ENCODE measurements around the gene KLK11. TPM values are rescaled to one million over a fixed set of nuclear protein-coding genes. Genes with fewer than 3 reads are reported as not detected.

Gene KLK11
- total and polyA plus RNA-seq, 10 donors = 0.09 to 0.29 TPM; not detected in 8

DNA sequence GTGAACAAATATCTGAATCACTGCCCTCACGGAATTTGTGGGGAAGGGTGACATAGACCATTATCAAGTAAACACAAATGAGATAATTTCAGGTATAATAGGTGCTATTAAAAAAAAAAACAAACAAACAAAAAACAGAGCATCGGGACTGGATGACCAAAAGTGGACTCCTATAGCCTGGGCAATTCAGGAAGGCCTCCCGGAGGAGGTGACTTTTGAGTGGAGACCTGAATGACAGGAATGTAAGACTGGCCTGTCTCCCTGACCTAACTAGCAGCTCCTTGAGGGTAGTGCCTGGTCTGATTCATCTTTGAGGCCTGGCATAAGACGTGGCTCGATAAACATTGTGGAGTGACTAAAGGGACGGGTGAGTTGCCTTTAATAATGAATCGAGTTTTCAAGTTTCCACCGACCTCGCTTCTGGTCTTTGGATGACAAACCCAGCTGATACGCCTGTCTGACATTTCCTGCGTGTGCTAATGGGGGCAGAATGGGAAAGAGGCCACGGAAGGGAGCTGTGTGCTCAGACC lies 13.7 kb downstream of the KLK11 start:
- WGBS, 5 donors = 65 to 71% (median 67%) methylated on average over 12 of the region's 12 CpGs
- peaks cover 0 to 90% (median 28%) of the 10 kb centered on the region in 7 donors for H3K27me3 ChIP-seq (replicated peaks in 1 of 7)
- no peak for TF ChIP-seq POLR2AphosphoS5 (IDR thresholded peaks at IDR 0.05)
- TF ChIP-seq, protein P1, sequence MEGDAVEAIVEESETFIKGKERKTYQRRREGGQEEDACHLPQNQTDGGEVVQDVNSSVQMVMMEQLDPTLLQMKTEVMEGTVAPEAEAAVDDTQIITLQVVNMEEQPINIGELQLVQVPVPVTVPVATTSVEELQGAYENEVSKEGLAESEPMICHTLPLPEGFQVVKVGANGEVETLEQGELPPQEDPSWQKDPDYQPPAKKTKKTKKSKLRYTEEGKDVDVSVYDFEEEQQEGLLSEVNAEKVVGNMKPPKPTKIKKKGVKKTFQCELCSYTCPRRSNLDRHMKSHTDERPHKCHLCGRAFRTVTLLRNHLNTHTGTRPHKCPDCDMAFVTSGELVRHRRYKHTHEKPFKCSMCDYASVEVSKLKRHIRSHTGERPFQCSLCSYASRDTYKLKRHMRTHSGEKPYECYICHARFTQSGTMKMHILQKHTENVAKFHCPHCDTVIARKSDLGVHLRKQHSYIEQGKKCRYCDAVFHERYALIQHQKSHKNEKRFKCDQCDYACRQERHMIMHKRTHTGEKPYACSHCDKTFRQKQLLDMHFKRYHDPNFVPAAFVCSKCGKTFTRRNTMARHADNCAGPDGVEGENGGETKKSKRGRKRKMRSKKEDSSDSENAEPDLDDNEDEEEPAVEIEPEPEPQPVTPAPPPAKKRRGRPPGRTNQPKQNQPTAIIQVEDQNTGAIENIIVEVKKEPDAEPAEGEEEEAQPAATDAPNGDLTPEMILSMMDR (IDR thresholded peaks at IDR 0.05 in 8 of 11, conservative IDR thresholded peaks at IDR 0.05 in 3 of 11) = no peak
- peaks cover 0 to 12% (median 8%) of the 10 kb centered on the region in 6 donors for H3K4me1 ChIP-seq
- no peaks in the 10 kb centered on the region for H3K36me3 ChIP-seq
- H3K9me3 ChIP-seq = no peaks in the 10 kb centered on the region
- intact Hi-C loops (cut with DNase I; ENCODE audit: low total_unique reads) = no loop called here
- no peak for DNase-seq
- no peak overlapping the region for H3K27ac ChIP-seq
- H3K4me3 ChIP-seq = no peak overlapping the region

DNA sequence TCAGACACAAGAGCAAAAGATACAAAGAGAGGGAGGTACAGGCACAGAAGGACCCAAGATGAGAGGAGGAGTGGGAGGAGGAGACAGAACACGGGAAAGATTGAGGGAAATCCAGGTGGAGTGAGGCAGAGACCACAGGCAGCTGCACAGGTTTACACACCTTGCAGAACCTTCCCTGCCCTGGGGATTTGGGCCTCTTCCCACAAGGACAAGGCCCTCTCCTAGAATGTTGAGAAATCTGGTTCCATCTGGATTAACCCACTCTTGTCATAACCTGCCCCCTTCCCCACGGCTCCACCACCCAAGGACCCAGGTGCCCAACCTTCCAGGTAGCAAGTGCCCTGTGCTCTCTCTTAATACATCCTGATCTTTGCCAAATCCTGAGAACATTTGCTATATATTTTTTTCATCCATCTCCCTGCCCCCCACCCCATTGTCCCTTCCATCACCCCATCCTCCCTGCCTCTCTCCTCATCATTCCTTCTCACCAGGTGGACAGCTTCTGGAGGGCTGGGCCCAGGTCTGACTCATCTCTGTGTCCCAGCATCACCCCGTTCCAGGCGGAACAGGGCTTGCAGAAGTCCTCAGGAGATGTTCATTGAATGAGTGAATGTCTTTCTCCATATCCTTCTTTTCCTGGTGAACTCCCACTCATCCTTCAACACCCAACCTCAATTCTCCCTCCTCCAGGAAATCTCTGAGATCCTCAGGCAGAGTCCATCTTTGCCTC lies 16.2 kb downstream of the KLK11 start:
- no peak overlapping the region for H3K27ac ChIP-seq
- WGBS, 5 donors = 70 to 83% (median 77%) methylated on average over 4 of the region's 4 CpGs
- DNase-seq = no peak
- TF ChIP-seq, protein P1 (IDR thresholded peaks at IDR 0.05 in 8 of 11, conservative IDR thresholded peaks at IDR 0.05 in 3 of 11) = no peak
- intact Hi-C loops (cut with DNase I; ENCODE audit: low total_unique reads) = no loop called here
- H3K27me3 ChIP-seq (replicated peaks in 1 of 7) = peaks cover 0 to 79% (median 6%) of the 10 kb centered on the region in 7 donors
- H3K4me1 ChIP-seq = no peaks in the 10 kb centered on the region
- no peak overlapping the region for H3K4me3 ChIP-seq
- no peaks in the 10 kb centered on the region for H3K36me3 ChIP-seq
- no peaks in the 10 kb centered on the region for H3K9me3 ChIP-seq

DNA sequence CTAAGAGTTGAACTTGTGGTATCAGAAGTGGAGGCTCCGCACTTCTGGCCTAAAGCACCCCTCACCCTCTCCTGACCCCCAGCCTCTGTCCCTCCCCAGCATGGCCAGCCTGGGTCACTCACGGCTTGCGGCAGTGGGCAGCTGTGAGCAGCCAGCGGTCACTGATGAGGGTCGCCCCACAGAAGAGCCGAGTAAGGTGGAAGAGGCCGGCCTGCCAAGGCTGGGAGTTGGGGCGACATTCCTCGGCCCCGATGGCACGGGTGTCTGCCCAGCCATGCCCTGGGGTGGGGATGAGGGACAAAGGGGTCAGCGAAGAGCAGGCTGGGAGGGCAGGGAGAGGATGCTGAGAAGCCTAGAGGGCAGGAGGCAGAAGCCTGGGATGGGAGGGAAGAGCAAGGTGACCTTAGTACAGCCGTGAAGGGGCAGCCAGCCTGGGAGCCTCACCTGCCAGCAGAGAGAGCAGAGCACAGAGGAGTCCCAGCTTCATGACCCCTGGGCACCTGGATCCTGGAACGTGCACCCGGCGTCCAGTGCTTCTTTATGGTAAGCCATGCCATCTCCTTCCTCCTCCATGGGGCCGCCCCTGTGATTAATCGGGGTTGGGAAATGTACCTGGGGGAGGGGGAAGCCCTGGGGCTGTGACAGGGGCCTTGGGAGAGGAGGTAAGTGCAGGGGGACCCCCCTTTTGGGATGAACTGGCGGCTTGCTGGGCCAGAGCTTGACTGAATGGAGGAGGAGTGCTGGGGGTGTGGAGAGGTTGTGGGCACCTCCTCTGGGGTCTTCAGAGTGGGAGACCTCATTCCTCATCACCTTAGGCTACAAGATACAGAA lies 17.1 kb downstream of the KLK11 start:
- WGBS, 5 donors = 65 to 77% (median 73%) methylated on average over 15 to 19 of the region's 19 CpGs
- Histone ChIP-seq H3K4me3 (no peak overlapping the region), H3K36me3 (no peaks in the 10 kb centered on the region), H3K27me3 (replicated peaks in 1 of 7) (peaks cover 0 to 69% (median 3%) of the 10 kb centered on the region in 7 donors), H3K9me3 (no peaks in the 10 kb centered on the region), H3K27ac (no peak overlapping the region), H3K4me1 (no peaks in the 10 kb centered on the region)
- TF ChIP-seq POLR2A (IDR thresholded peaks at IDR 0.05) (no peak), POLR2AphosphoS5 (IDR thresholded peaks at IDR 0.05) (no peak)
- TF ChIP-seq, protein P1 (IDR thresholded peaks at IDR 0.05 in 8 of 11, conservative IDR thresholded peaks at IDR 0.05 in 3 of 11) = no peak
- no peak for DNase-seq
- intact Hi-C loops (cut with DNase I; ENCODE audit: low total_unique reads) = no loop called here

DNA sequence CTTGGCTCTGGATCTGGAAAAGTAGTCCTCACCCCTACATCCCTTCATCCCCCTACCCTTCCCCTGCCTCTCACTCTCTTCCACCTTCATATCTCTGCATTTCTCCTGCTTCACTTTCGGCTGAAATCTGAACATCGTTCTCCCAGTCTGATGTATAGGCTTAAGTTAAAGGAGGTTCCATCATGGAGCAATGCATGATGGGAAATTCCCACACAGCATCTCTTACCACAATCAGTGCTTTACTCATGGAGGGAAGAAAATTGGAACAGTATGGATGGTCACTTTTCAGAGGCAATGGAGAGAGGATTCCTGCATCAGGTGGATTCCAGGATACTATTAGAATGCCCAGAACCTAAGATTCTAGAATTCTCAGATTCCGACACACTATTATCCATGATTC lies 18.9 kb downstream of the KLK11 start:
- 81 to 89% (median 83%) methylated on average over 3 of the region's 3 CpGs for WGBS, 5 donors
- Histone ChIP-seq H3K9me3 (no peaks in the 10 kb centered on the region), H3K36me3 (no peaks in the 10 kb centered on the region), H3K4me1 (no peaks in the 10 kb centered on the region), H3K27ac (no peak overlapping the region), H3K4me3 (no peak overlapping the region), H3K27me3 (replicated peaks in 1 of 7) (peaks cover 0 to 70% (median 6%) of the 10 kb centered on the region in 7 donors)
- TF ChIP-seq POLR2A (IDR thresholded peaks at IDR 0.05) (no peak), POLR2AphosphoS5 (IDR thresholded peaks at IDR 0.05) (no peak)
- TF ChIP-seq, protein P1 (IDR thresholded peaks at IDR 0.05 in 8 of 11, conservative IDR thresholded peaks at IDR 0.05 in 3 of 11) = no peak
- no peak for DNase-seq
- intact Hi-C loops (cut with DNase I; ENCODE audit: low total_unique reads) = no loop called here
